IPS-NIHi7 (cell line): ENCODE results near the gene CACNA2D3.

Source experiments
- DNase-seq: peaks from one replicate; pipeline ENCODE4 v3.0.0; 2012; ENCODE audit warnings: mixed read lengths; ENCODE audit errors: extremely low spot score

CACNA2D3 gene

DNA sequence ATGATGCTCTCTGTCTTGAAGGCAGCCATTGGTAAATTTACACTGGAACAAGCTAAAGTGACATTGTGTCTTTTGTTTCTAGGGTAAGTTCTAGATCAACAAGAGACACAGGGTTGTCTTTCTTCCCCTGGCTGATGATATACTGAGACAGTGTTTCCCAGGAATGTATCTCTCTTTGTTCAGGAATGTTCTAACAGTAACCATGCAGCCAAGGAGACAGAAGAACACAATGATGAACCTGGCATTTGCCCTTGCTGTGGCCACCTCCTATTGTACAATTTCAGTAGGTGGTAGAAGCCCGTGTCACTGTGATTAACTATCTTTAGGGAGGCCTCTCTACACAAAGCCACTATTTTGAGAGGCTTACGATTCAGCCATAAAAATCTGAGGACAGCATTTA, 674.8 kb downstream of the CACNA2D3 start:
- no peak for DNase-seq

DNA sequence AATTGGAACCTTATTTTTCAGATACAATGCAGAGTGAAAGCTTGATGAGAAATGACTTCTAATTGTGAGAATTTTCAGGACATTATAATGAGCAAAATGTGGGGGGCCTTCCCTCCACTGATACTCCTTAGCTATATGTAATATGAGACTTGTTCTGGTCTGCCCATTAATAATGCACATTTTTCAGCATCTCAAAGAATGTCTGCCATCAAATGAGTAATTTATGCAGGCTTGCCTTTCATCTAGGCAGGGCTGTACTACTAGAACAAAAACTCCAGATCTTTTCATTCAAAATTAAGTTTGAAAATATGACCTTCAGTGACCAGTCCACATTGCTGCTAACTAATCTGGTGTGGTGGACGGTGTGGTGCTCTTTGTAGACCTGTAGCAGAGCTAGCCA, 678.1 kb downstream of the CACNA2D3 start:
- no peak for DNase-seq

DNA sequence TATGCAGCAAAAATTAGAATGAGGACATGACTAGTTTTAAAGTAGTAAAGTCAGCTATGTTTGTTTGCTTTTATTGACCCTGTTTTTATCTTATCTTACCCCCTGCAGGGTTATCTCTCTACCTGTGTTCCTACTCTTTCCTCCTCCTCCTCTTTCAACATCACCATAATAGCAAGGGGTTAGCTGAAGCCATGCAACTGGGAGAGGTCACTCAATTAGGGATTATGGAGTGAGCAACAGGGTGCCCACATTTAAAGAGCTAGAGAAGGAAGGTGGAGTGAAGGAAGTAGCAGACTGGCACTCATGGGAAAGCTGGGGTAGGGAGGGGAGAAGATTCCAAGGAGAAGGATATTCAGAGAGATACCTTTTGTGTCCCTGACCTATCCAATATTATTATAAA, 679.6 kb downstream of the CACNA2D3 start:
- no peak for DNase-seq

DNA sequence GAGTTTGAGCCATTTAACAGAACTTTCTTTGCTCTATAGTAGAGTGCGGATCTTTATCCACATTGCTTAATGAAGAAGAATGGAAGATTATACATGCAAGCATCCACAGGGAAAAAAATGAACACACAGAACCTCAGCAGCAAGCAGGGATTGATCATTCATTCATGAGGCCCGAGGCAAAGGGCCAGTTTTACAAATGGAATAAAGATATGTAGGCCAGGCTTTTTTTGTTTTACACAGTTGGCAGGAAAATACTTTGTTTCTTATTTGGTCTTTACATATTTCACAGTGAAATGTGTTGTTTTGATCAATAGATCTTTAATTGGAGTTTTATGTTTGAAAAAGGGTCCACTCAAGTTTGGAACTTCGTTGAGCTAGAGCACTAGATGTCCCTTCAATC, 688.0 kb downstream of the CACNA2D3 start:
- no peak for DNase-seq

DNA sequence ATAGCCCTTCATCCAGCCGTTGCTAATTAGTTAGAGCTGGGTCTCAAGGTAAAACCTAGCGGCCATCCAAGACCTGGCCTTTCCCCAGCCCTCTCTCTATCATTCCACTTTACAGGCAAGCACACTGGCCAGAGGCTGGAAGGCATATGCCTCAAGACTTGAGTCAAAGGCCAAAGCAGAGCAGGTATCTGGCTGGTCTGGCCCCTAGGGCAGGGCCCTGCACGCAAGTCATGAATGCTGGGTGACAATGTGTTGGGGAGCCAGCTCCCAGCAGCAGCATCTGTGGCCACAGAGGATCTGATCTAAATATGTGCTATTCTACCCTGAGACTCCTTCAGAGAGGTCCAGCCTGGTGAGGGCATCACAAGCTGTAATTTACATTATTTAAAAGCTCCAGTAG, 691.9 kb downstream of the CACNA2D3 start:
- DNase-seq = no peak

DNA sequence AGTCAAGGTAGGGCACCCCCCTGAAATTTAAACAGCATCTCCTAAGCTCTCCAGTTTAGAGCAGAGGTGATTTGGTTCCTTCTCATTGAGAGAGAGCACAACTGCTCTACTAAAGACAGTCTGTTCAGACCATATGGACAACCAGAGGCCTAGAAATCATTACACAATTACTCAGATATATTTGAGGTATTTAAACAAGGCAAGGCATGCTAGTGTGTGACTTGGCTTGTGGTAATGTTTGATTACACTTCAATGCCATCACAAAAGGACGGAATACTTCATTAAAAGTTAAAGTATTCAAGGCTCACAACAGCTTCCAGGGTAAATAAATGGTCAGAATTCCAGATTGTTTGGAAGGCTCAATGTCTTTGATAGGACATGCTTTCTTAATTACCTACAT, 695.3 kb downstream of the CACNA2D3 start:
- DNase-seq = no peak

DNA sequence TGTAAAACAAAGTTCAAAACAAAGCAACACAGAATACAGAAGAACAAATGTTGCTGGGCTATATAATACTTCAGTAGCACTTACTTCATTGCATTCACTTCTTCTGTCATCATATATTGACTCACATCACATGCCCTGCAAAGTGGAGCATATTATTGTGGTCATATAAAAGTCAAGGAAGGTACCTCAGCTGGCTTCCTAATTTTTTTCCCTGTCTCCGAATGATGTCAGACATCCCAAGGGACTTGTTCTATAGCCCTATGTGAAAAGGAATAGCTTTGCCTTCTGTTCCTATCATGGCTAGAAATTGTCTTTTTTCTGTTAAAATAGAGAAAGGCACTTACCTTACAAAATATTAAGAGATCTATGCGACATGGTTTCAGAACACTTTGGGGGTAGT, 696.1 kb downstream of the CACNA2D3 start:
- no peak for DNase-seq

DNA sequence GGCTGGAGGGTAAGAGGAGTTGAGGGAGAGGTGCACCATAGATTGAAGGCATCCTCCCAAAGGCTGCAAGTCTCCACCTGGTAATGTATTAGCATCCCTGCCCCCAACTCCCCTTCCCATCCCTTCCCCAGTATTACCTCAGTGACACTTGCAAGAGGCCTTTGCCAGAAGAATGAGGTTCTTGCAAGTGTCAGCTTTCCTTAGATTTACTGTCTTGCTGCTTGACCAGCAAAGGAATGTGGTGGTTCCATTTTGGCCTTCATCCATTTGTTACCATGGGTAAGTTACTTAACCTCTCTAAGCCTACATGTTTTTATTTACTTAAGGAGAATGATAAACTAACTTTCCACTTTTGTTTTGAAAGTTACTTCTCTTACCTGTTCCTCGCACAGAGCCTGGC, 696.6 kb downstream of the CACNA2D3 start:
- DNase-seq = no peak

DNA sequence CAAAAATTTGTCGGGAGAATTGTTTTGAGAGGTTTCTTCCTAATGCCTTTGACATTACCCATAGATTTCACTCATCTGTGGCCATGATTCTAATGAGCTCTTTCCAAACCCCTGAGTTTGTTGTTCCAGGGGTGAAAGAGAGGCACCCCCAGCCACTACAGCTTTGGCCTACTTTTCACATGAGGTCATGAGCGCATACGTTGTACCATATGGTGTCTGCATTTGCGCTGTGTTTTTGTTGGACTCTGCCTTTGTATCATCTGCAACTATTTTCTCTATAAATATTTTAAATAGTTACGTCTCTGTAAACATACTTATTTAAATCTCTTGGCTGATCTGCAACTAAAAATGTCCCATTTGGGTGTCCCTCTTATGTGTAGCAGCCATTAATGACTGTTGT, 697.6 kb downstream of the CACNA2D3 start:
- no peak for DNase-seq

DNA sequence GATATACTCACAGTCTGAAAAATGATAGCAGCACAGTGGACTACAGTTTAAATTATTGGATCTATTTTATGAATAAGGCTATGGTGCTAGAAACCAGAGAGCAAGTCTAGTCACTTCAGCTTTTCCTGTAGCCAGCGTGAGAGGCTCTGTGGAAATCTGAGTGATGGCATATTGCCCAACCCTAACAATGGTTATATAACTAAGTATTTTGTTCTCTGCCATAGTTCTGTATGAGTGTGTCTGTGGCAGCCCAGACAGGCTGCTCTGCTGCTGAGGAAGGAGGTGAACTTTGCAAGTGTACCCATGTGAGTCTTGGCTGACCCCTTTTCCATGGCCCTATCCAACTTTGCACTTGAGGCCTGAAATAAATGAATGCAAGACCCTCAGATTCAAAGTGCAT, 699.9 kb downstream of the CACNA2D3 start:
- DNase-seq = no peak

DNA sequence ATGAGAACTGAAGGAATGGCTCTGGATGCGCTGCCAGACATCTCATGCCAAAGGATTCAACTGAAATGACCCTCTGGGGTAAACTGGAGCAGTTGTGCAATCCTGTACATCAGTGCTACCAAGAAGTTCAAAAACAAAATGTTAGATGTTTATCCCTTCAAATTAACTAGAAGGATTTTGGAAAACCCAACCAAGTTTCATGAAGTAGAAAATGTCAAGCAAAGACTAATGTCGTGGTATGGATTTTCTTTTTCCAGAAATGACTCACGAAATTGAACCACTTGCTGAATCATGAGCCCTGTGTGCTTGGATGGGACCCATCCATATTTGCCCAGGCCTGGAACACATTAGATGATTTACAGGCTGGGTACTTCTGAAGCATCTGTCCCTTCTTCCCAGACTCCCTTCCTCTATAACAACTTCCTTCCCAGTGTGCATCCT, 703.9 kb downstream of the CACNA2D3 start:
- DNase-seq = no peak

DNA sequence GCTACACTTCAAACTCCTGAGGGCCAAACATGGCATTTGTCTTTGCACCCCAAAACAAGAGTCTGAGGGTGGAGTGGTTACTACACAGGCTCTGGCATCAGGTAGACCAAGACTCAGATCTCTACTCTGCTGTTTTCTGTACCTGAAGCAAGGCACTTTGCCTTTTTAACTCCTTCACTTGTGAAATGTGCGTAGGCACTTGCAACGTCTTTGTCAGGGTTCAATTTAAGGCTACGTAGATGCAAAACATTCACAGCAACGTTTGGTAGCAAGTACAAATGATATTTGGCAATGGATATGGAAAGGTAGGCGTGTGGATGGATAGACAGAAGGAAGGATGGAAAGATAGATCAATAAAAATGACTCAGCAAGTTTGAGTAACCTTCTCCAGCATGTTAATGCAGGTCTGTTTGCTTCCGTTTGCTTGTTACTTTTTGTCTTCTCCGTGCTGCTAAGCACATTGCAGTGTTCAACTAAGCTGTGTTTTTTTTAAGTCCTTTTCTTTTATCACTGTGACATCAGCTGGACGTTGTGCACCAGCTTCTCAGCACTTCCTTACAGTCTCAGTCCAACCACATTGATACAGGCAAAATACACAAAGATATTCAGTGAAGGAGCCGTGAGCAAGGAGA, 704.8 kb downstream of the CACNA2D3 start:
- no peak for DNase-seq

DNA sequence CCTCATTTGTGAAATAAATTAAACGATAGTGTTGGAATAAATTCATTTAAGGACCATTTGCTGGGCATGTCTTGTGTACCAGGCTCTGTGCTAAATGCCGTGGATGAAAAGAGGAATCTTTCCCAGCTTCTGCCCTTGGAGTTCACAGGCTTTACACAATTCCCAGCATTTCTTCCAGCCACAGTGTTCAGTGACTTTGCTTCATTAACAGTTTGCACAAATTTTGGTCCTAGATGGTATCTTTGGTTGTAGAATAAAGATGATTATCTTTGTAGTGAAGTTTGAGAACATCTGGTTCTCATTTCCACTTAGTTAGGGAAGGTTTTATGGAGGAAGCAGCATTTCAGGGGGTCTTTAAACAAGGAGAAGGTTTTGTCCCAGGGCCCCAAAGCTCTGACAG, 705.4 kb downstream of the CACNA2D3 start:
- no peak for DNase-seq

DNA sequence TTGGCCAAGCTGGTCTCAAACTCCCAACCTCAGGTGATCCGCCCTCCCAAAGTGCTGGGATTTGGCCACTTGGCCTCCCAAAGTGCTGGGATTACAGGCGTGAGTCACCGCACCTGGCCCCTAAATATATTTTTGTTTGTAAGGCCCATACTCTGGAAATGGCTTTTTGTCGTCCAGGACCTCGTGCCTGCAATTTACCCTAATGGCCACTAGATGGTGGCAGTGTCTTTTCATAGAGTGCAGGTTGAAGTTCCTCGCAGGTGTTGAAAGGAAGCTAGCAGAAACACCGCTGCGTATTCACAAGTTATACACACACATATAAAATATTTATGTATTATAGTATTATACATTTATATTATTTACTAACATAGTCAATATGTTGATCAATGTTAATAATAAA, 708.3 kb downstream of the CACNA2D3 start:
- DNase-seq = peak; percentile 73

DNA sequence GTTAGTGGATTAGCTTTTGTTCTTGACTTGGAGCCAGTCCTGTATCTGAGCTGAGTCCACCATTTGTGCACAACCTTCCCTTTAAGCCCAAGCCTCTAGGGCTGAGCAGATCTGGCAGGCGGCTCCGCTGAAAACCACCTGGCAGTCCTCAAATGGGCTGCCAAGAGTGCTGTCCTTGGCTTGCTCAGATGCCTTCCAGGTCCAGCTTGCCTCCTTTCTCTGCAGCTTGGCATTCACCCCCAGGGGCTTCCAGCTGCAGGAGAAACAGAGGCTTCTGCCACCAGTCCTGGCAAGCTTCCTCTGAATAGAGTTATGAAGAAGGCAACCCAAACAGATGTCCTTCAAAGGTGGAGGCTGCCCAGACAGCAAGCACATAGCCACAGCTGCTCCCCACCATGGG, 708.8 kb downstream of the CACNA2D3 start:
- DNase-seq = no peak

DNA sequence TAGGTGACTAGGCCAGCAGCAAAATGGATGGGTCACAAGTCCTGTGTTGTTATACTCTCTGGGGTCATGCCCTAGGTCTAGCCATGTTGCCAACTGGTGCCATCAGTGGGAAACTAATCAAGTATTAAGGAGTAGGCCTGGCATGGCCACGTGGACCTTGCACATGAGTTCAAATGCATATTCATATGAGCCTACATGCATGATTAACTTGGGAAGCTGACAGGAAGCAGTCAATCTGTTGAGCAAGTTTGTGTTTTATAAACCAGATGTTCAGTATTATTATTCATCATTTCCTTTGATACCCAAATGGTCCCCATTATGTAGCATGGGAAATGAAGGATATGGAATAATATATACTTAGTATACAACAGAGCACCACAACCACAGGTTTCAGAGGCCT, 710.5 kb downstream of the CACNA2D3 start:
- DNase-seq = no peak

DNA sequence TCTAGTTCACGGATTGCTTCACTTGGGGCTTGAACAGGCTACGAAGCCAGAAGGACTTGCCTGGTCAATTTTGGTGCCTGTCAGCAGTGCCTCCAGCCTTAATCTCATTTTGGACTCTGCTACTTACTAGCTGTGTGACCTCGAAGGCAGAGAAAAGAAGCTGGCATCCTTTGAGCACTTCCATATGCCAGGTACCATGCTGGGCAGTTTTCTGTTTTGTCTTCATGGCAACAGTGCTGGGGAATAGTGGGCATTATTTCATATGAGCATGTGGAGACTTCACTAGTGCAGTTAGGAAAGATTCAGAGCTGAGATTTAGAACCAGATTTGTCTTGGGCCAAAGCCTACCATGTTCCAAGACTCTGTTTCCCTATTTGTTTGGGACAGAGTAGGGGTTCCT, 713.3 kb downstream of the CACNA2D3 start:
- no peak for DNase-seq

DNA sequence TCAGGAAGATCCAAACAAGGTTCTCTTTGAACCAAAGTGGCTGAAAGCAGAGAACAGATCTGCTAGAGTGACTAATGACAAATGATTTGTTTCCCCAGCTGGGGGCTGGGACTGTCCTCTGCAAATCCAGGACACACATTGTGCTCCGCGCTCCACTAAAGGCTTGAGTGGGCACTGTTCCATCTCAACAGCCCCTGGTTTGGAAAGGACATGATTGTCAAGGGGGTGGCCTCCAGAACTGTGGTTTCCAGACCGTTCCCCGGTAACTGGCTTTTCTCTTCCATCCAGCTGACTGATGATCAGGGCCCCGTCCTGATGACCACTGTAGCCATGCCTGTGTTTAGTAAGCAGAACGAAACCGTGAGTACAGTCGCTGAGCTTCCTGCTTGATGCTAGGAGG, 714.5 kb downstream of the CACNA2D3 start:
- no peak for DNase-seq

DNA sequence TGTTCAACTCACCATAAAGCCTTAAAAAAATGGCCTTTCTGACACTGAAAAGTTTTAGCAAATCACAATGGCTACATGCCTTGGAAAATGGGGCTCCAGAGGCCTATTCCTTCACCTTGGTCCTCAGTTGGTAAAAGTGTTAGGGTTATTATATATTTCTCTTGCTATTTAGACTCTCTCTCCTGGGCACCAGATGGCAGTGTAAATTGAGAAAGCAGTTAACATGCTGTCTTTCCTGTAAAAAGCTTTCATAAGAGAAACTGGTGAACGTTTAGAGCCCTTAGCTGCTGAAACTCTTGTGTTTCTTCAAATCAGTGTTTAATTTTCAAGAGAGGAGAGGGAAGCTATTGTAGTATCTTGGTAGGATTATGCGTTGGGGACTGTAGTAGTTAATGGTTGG, 715.6 kb downstream of the CACNA2D3 start:
- no peak for DNase-seq

DNA sequence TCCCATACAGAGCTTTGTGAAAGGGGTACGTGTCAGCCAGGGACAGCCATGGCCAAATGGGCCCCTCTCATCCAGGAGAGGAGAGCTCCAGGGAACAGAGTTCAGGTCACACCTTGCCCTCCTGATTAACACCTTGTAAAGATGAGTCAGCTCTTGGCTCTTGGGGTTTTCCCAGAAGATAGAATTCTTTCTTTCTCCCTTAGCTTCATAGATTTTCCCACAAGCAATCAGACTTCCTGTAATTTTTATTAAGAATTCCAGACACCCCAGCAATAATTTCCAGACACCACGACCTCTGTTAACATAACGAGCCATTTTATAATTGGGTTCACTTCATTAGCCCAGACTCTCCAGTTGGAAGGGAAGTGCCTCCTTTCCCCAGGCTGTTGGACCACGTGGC, 719.1 kb downstream of the CACNA2D3 start:
- DNase-seq = no peak

DNA sequence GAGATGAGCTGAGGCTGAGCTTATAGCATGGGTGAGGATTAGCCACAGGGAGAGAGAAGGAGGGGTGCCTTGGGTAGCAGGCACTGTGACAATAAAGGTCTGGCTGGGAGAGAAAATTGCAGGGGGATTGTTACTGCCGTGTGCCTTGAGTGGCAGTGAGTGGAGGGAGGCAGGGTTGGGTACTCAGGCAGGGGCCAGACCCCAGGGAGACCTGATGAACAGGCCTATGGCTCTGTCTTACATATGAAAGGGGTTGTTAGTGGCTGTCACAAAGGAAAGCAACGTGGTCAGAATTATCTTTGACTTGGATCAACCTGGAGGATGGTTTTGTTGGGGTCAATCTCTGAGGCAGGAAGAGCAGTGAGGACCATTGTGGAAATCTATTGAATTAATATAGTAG, 721.0 kb downstream of the CACNA2D3 start:
- no peak for DNase-seq

DNA sequence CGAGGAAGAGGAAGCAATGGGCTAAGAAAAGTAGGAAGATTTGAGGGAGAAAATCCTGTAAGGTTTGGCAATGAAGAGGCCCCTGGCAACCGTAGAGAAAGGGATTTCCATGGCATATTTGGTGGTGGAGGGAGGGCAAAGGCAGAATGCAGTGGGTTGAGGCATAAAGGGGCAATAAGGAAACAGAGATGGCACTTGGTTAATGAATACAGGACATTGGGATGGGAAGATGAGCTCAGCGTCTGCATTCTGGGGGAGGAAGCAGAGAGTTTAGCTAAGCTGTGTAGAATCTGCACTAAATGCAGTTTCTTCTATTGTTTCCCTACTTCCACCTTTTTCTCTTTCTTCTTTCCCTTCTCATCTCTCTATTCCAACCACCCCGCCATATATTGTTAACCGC, 721.9 kb downstream of the CACNA2D3 start:
- DNase-seq = no peak

DNA sequence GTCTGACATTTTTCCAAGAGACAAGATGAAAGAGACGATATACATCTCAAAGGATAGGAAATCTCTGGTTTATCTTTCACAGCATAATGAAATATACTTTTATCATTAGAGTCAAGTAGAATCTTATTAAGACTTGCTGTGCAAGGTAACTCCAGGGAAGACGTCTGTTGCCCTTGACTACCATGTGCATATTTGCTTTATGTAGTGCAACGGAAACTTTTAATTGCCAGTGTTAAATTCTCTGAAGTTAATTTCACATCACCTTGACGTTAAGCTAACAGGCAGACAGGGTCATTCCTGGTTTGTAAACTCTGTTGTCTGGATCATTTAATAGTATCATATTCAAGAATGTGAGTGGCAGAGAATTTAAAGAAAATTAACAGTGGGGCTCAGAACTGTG, 722.7 kb downstream of the CACNA2D3 start:
- no peak for DNase-seq

DNA sequence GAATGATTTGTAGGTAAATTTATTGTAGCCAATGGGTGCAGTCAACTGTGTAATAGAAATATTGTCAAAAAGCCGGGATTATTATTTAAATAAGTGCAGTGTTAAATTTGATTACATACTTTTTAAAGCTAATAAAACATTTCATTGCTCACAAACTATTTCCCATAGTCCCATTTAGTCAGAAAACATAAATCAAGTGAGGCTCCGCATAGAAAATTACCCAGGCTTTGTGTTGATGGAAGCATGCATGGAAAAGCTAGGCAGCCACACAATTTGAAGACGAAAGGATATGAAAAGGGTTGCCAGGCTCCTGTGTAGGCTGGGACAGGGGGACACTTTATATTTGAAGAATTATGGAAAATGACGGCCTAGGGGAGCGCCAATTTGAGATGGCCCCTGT, 723.2 kb downstream of the CACNA2D3 start:
- DNase-seq = no peak

DNA sequence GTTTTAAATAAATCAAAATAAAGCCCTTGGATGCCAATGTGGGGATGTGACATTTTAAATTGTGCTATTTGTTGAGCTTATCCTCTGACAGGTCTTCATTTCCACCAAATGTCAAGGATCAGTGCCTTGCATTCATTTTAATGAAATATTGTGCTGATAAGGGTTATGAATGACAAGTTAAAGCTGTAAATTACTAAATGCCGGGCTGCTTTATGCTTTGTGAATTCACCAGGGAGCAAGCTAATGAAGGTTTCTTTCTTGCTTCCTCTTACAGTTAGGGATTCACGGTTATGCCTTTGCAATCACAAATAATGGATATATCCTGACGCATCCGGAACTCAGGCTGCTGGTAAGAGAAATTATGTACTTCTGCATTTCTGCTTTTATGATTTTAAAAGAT, 723.8 kb downstream of the CACNA2D3 start:
- DNase-seq = no peak
